HEK293 (cell line): ENCODE results near the gene TMEM121.

Source experiments
- GFI1B ChIP-seq: fragments of 450-650 bp; formaldehyde crosslinking; IDR thresholded peaks from 2 replicates; pipeline ENCODE4 v1.5.1; 2016; ENCODE audit warnings: missing biosample characterization, missing genetic modification characterization
- HOXD13 ChIP-seq: sonication (generic); formaldehyde crosslinking; IDR thresholded peaks from 2 replicates; pipeline ENCODE4 v1.8.0; 2022; ENCODE audit warnings: missing genetic modification reagents, borderline replicate concordance
- INSM2 ChIP-seq: fragments of 450-650 bp; formaldehyde crosslinking; IDR thresholded peaks from 2 replicates; pipeline ENCODE4 v1.5.1; 2016; ENCODE audit warnings: missing biosample characterization, missing genetic modification characterization
- KLF10 ChIP-seq: fragments of 450-650 bp; IDR thresholded peaks from 2 replicates; pipeline ENCODE4 v1.5.1; 2018; ENCODE audit warnings: missing biosample characterization, mild to moderate bottlenecking, missing genetic modification characterization
- KLF16 ChIP-seq: fragments of 450-650 bp; formaldehyde crosslinking; IDR thresholded peaks from 2 replicates; pipeline ENCODE4 v1.5.1; 2017; ENCODE audit warnings: missing biosample characterization, missing genetic modification characterization
- SALL2 ChIP-seq: fragments of 450-650 bp; formaldehyde crosslinking; IDR thresholded peaks from 2 replicates; pipeline ENCODE4 v1.5.0; 2017; ENCODE audit warnings: missing biosample characterization, mild to moderate bottlenecking, missing genetic modification characterization, borderline replicate concordance
- SCRT1 ChIP-seq: fragments of 450-650 bp; formaldehyde crosslinking; IDR thresholded peaks from 2 replicates; pipeline ENCODE4 v1.5.1; 2016; ENCODE audit warnings: missing biosample characterization, missing genetic modification characterization, borderline replicate concordance
- ZBTB1 ChIP-seq: fragments of 450-650 bp; formaldehyde crosslinking; IDR thresholded peaks from 2 replicates; pipeline ENCODE4 v1.5.1; 2016; ENCODE audit warnings: missing biosample characterization, missing genetic modification characterization
- ZBTB17 ChIP-seq: fragments of 450-650 bp; formaldehyde crosslinking; IDR thresholded peaks from 2 replicates; pipeline ENCODE4 v1.5.1; 2016; ENCODE audit warnings: missing biosample characterization, missing genetic modification characterization
- ZBTB6 ChIP-seq: fragments of 450-650 bp; formaldehyde crosslinking; IDR thresholded peaks from 2 replicates; pipeline ENCODE4 v1.5.1; 2017; ENCODE audit warnings: missing biosample characterization, missing genetic modification characterization
- ZFP41 ChIP-seq: fragments of 450-650 bp; formaldehyde crosslinking; IDR thresholded peaks from 2 replicates; pipeline ENCODE4 v1.5.1; 2016; ENCODE audit warnings: missing biosample characterization, missing genetic modification characterization, borderline replicate concordance
- ZNF132 ChIP-seq: fragments of 450-650 bp; formaldehyde crosslinking; IDR thresholded peaks from 2 replicates; pipeline ENCODE4 v1.5.1; 2017; ENCODE audit warnings: missing biosample characterization, missing genetic modification characterization, borderline replicate concordance
- ZNF140 ChIP-seq: fragments of 450-650 bp; formaldehyde crosslinking; IDR thresholded peaks from 2 replicates; pipeline ENCODE4 v1.5.1; 2016; ENCODE audit warnings: missing biosample characterization, missing genetic modification characterization
- ZNF157 ChIP-seq: fragments of 450-650 bp; formaldehyde crosslinking; IDR thresholded peaks from 2 replicates; pipeline ENCODE4 v1.5.1; 2016; ENCODE audit warnings: missing biosample characterization, missing genetic modification characterization
- ZNF211 ChIP-seq: fragments of 450-650 bp; formaldehyde crosslinking; IDR thresholded peaks from 2 replicates; pipeline ENCODE4 v1.5.1; 2016; ENCODE audit warnings: low read depth, missing biosample characterization, missing genetic modification characterization
- ZNF280D ChIP-seq: fragments of 450-650 bp; formaldehyde crosslinking; IDR thresholded peaks from 2 replicates; pipeline ENCODE4 v1.5.1; 2016; ENCODE audit warnings: missing biosample characterization, missing genetic modification characterization
- ZNF37A ChIP-seq: fragments of 450-650 bp; IDR thresholded peaks from 2 replicates; pipeline ENCODE4 v1.5.1; 2018; ENCODE audit warnings: missing biosample characterization, missing genetic modification characterization
- ZNF473 ChIP-seq: fragments of 450-650 bp; formaldehyde crosslinking; IDR thresholded peaks from 2 replicates; pipeline ENCODE4 v1.5.1; 2017; ENCODE audit warnings: missing biosample characterization, missing genetic modification characterization
- ZNF501 ChIP-seq: fragments of 450-650 bp; formaldehyde crosslinking; IDR thresholded peaks from 2 replicates; pipeline ENCODE4 v1.5.1; 2016; ENCODE audit warnings: missing biosample characterization, missing genetic modification characterization
- ZNF560 ChIP-seq: fragments of 450-650 bp; formaldehyde crosslinking; IDR thresholded peaks from 2 replicates; pipeline ENCODE4 v1.5.1; 2017; ENCODE audit warnings: missing biosample characterization, missing genetic modification characterization, borderline replicate concordance
- ZNF660 ChIP-seq: fragments of 450-650 bp; IDR thresholded peaks from 2 replicates; pipeline ENCODE4 v1.5.1; 2018; ENCODE audit warnings: missing biosample characterization, mild to moderate bottlenecking, missing genetic modification characterization
- ZNF692 ChIP-seq: fragments of 450-650 bp; formaldehyde crosslinking; IDR thresholded peaks from 2 replicates; pipeline ENCODE4 v1.5.1; 2016; ENCODE audit warnings: missing biosample characterization, missing genetic modification characterization
- ZNF704 ChIP-seq: fragments of 450-650 bp; formaldehyde crosslinking; IDR thresholded peaks from 2 replicates; pipeline ENCODE4 v1.5.1; 2016; ENCODE audit warnings: missing biosample characterization, missing genetic modification characterization
- ZSCAN4 ChIP-seq: fragments of 450-650 bp; formaldehyde crosslinking; IDR thresholded peaks from 2 replicates; pipeline ENCODE4 v1.5.1; 2017; ENCODE audit warnings: missing biosample characterization, missing genetic modification characterization

TMEM121 gene

GRCh38 chr14:105490572-105491365, 35.6 kb upstream of the TMEM121 start, which contains the start of gene TEDC1 (continued):
- TF ChIP-seq ZNF704 (tag by site-specific recombination): no peak
- TF ChIP-seq ZFP41 (tag by site-specific recombination): no peak
- TF ChIP-seq ZNF692 (tag by site-specific recombination): no peak; the same call in 1 of the 2 replicates
- peak; percentile 79; the same call in 1 of the 2 replicates for TF ChIP-seq ZNF660 (tag by site-specific recombination)
- TF ChIP-seq ZNF473 (tag by site-specific recombination): no peak
- TF ChIP-seq ZNF280D: no peak
- TF ChIP-seq KLF10 (tag by site-specific recombination): peak; percentile 93
- no peak for TF ChIP-seq ZNF157
- no peak for TF ChIP-seq GFI1B (tag by site-specific recombination)
- TF ChIP-seq KLF16 (tag by site-specific recombination): peak; percentile 94
- TF ChIP-seq ZNF501: no peak
- TF ChIP-seq ZBTB17: peak; percentile 73
- TF ChIP-seq ZNF140 (tag by site-specific recombination): no peak
- no peak for TF ChIP-seq ZNF132 (tag by site-specific recombination)
- TF ChIP-seq ZSCAN4 (tag by site-specific recombination): no peak
- no peak for TF ChIP-seq SALL2 (tag by site-specific recombination)
- TF ChIP-seq ZBTB1 (tag by site-specific recombination): no peak
- TF ChIP-seq HOXD13 (CRISPR knock-in tag): no peak
- TF ChIP-seq INSM2 (tag by site-specific recombination): no peak
- TF ChIP-seq SCRT1 (tag by site-specific recombination): peak; percentile 17; the same call in 1 of the 2 replicates
- TF ChIP-seq ZNF211: no peak
- no peak for TF ChIP-seq ZNF37A (tag by site-specific recombination)
- TF ChIP-seq ZNF560: no peak
- peak; percentile 97 for TF ChIP-seq ZBTB6 (tag by site-specific recombination)
